Hematopoietic multipotent progenitor cell (in vitro differentiated cells): ENCODE data around the gene VDR. TPM values are rescaled to one million over a fixed set of nuclear protein-coding genes. Genes with fewer than 3 reads are reported as not detected.
A peak's percentile ranks its signal among the peaks of the same experiment; 100 is the strongest.
"Not testable (repeated sequence)": the region's sequence is repeated elsewhere in the genome, so short reads cannot be mapped to it uniquely, and the experiment has no call there.

Source experiments
- DNase-seq, 3 donors: peaks; one replicate each; pipeline ENCODE4 v3.0.0-alpha.2; 2011 to 2015; ENCODE audit warnings: low read depth in 2 of 3, low spot score in 2 of 3
- total RNA-seq: library from RNA; depleted of rRNA; stranded (reverse); fragments of >200 nt; gene quantifications from one replicate; pipeline ENCODE4 v1.2.3, GENCODE V29; 2012

VDR gene
- total RNA-seq, 1 donor, result 1.1 TPM

- no peak for DNase-seq
Measured at GRCh38 chr12:47817272-47818006, 87.4 kb downstream of the VDR start.

GRCh38 chr12:47816403-47817271 is 88.2 kb downstream of the VDR start:
- no peak for DNase-seq

- DNase-seq, result not testable (repeated sequence)
Measured at GRCh38 chr12:47815447-47815846, 89.3 kb downstream of the VDR start.

- DNase-seq, result no peak
Measured at GRCh38 chr12:47814539-47815170, 90.1 kb downstream of the VDR start.

- no peak for DNase-seq
Measured at GRCh38 chr12:47813511-47814196, 91.1 kb downstream of the VDR start.

GRCh38 chr12:47812797-47813510 is 91.8 kb downstream of the VDR start:
- peak; percentile 76 to 97 (median 96) for DNase-seq

GRCh38 chr12:47811581-47812484 is 93.0 kb downstream of the VDR start:
- no peak for DNase-seq

- no peak for DNase-seq
Measured at GRCh38 chr12:47811072-47811396, 93.8 kb downstream of the VDR start.

- DNase-seq, result not testable (repeated sequence)
Measured at GRCh38 chr12:47809518-47809917, 95.3 kb downstream of the VDR start.

GRCh38 chr12:47808574-47809365 is 96.0 kb downstream of the VDR start:
- peak in 2 of 3 donors; percentile 57 to 59 for DNase-seq

GRCh38 chr12:47808050-47808449 is 96.7 kb downstream of the VDR start:
- DNase-seq, result peak in 2 of 3 donors; percentile 85 to 88

GRCh38 chr12:47807338-47807737 is 97.5 kb downstream of the VDR start:
- no peak for DNase-seq

GRCh38 chr12:47805417-47805816 is 99.4 kb downstream of the VDR start:
- no peak for DNase-seq

- no peak for DNase-seq
Measured at GRCh38 chr12:47804171-47804570, 100.6 kb downstream of the VDR start.

GRCh38 chr12:47803191-47803875 is 101.5 kb downstream of the VDR start:
- DNase-seq, result peak in 1 of 3 donors; percentile 18

GRCh38 chr12:47802312-47802711 is 102.5 kb downstream of the VDR start:
- peak in 1 of 3 donors; percentile 48 for DNase-seq

- DNase-seq, result no peak
Measured at GRCh38 chr12:47801904-47802246, 102.9 kb downstream of the VDR start.
